ENCODE results near the gene SEC24B. TPM values are rescaled to one million over a fixed set of nuclear protein-coding genes. Genes with fewer than 3 reads are reported as not detected.
A peak's percentile ranks its signal among the peaks of the same experiment; 100 is the strongest.

SEC24B gene
- total RNA-seq, 1 experiment from 2014 or later = 27.1 TPM

DNA sequence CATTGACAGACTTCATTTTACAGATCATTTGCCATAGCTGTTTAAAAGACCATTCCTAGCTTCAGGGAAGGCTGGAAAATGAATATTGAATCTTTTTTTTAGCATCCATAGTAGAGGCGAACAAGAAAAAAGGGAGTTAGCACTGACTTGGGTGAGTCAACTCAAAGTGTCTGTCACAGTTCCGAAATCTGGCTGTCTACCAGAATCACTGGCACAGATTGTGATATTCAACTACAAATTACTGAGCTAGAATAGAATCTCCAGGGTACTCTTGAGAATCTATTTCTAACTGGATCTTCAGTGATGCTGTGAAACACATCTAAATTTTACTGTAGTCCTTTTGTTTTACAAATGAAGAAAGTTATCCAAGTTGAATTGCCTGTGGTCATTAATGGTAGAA lies 31.5 kb downstream of the SEC24B start:
- no peak overlapping the region for H2AFZ ChIP-seq (ENCODE audit: low read length)
- no peak for DNase-seq
- H3K36me3 Mint-ChIP-seq (ENCODE audit: insufficient read depth in 1 of 3, low read depth in 3 of 3) = peaks cover 14 to 33% (median 25%) of the 10 kb centered on the region in 3 experiments
- no peaks in the 10 kb centered on the region for H3K9me3 ChIP-seq (ENCODE audit: control insufficient read depth, low read depth, low read length)
- no peaks in the 10 kb centered on the region for H3K79me1 ChIP-seq (ENCODE audit: insufficient read depth, low read depth, low read length, poor library complexity, severe bottlenecking)
- TF ChIP-seq, protein P1, sequence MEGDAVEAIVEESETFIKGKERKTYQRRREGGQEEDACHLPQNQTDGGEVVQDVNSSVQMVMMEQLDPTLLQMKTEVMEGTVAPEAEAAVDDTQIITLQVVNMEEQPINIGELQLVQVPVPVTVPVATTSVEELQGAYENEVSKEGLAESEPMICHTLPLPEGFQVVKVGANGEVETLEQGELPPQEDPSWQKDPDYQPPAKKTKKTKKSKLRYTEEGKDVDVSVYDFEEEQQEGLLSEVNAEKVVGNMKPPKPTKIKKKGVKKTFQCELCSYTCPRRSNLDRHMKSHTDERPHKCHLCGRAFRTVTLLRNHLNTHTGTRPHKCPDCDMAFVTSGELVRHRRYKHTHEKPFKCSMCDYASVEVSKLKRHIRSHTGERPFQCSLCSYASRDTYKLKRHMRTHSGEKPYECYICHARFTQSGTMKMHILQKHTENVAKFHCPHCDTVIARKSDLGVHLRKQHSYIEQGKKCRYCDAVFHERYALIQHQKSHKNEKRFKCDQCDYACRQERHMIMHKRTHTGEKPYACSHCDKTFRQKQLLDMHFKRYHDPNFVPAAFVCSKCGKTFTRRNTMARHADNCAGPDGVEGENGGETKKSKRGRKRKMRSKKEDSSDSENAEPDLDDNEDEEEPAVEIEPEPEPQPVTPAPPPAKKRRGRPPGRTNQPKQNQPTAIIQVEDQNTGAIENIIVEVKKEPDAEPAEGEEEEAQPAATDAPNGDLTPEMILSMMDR (conservative IDR thresholded peaks at IDR 0.05) = no peak
- H3K23me2 ChIP-seq (ENCODE audit: insufficient read length, low read depth, low read length, poor library complexity, severe bottlenecking) = no peaks in the 10 kb centered on the region
- H3K4me2 ChIP-seq (ENCODE audit: insufficient read depth, insufficient read length, low read length) = no peak overlapping the region
- no peak overlapping the region for H3K14ac ChIP-seq (ENCODE audit: insufficient read depth, low read length)
- H3K18ac ChIP-seq (ENCODE audit: insufficient read length, low read depth, low read length) = no peak overlapping the region
- H3K27me3 Mint-ChIP-seq (ENCODE audit: low read depth) = no peaks in the 10 kb centered on the region
- H2BK15ac ChIP-seq (ENCODE audit: low read depth, low read length) = no peak overlapping the region
- H3K4me3 Mint-ChIP-seq = no peak overlapping the region
- H2BK5ac ChIP-seq (ENCODE audit: insufficient read length, low read length) = no peak overlapping the region
- no peak overlapping the region for H3K56ac ChIP-seq (ENCODE audit: insufficient read length, low read depth, low read length)
- no peak overlapping the region for H3K9ac ChIP-seq (ENCODE audit: extremely low read depth, insufficient read length, low read length)
- no CpG with 5 or more reads among the region's 2 CpGs for WGBS (ENCODE audit: extremely low coverage, insufficient read length, low lambda C conversion rate)
- no peak overlapping the region for H2BK20ac ChIP-seq (ENCODE audit: low read depth, low read length, poor library complexity, severe bottlenecking)
- H3K27ac ChIP-seq (ENCODE audit: insufficient read length, low read depth, low read length) = no peak overlapping the region
- no peaks in the 10 kb centered on the region for H3K27me3 ChIP-seq (ENCODE audit: insufficient read depth, low read length)
- H3K27ac Mint-ChIP-seq = peak overlapping the region in 2 of 3 experiments; percentile 40 to 65; a peak in 3 of 7 replicates
- H3K4me1 ChIP-seq (ENCODE audit: insufficient read depth, low read length) = no peaks in the 10 kb centered on the region
- H3K79me2 ChIP-seq (ENCODE audit: insufficient read depth, low read length) = peaks cover 5% of the 10 kb centered on the region; the same call in 1 of the 2 replicates
- H3K23ac ChIP-seq (ENCODE audit: insufficient read length, low read depth, low read length) = no peak overlapping the region
- H4K5ac ChIP-seq (ENCODE audit: insufficient read length, low read depth, low read length) = no peak overlapping the region
- H2BK12ac ChIP-seq (ENCODE audit: insufficient read length, low read depth, low read length) = no peak overlapping the region
- no peak overlapping the region for H3K4ac ChIP-seq (ENCODE audit: low read depth, low read length)
- H3K4me1 Mint-ChIP-seq = peaks cover 12 to 21% of the 10 kb centered on the region in 2 experiments
- no peak overlapping the region for H2BK120ac ChIP-seq (ENCODE audit: low read depth, low read length, poor library complexity, severe bottlenecking)
- H3K9me3 Mint-ChIP-seq = no peaks in the 10 kb centered on the region
- H4K20me1 ChIP-seq (ENCODE audit: control insufficient read depth, insufficient read depth, insufficient read length) = no peaks in the 10 kb centered on the region
- H2AK5ac ChIP-seq (ENCODE audit: insufficient read length, low read length) = no peak overlapping the region
- no peak overlapping the region for H4K91ac ChIP-seq (ENCODE audit: insufficient read length, low read depth, low read length)
- no peak overlapping the region for H3T11ph ChIP-seq (ENCODE audit: low read length)
- no peak overlapping the region for H4K8ac ChIP-seq (replicated peaks; ENCODE audit: insufficient read length, low read depth, low read length)

Data from H9 (cell line).